Dendritic cell treated with granulocyte-macrophage colony-stimulating factor and Interleukin-4, amounts not matched to agents 40 ng/mL and 50 ng/mL, for 4 days (primary cell): ENCODE measurements around the gene BTBD3.

ENCODE experiments used
- H3K27ac Mint-ChIP-seq: one replicate; pipeline ENCODE4 v1.8.0; 2022; ENCODE audit warnings: mild to moderate bottlenecking, mixed read lengths
- H3K27me3 Mint-ChIP-seq: one replicate; pipeline ENCODE4 v1.8.0; 2022; ENCODE audit warnings: mild to moderate bottlenecking, mixed read lengths
- H3K36me3 Mint-ChIP-seq: one replicate; pipeline ENCODE4 v1.8.0; 2022; ENCODE audit warnings: low read depth, mixed read lengths
- H3K4me1 Mint-ChIP-seq: one replicate; pipeline ENCODE4 v1.8.0; 2022; ENCODE audit warnings: low read depth, mixed read lengths
- H3K4me3 Mint-ChIP-seq: one replicate; pipeline ENCODE4 v1.8.0; 2022; ENCODE audit warnings: mild to moderate bottlenecking, moderate library complexity, mixed read lengths
- H3K9me3 Mint-ChIP-seq: one replicate; pipeline ENCODE4 v1.8.0; 2022; ENCODE audit warnings: mixed read lengths
- intact Hi-C: fragments of 100-400 bp; cut with micrococcal nuclease; formaldehyde crosslinking; loops from one replicate; pipeline ENCODE4 v1.15.0; 2022

The BTBD3 gene

GRCh38 chr20:11965602-11966001 lies 47.9 kb downstream of the BTBD3 start:
- Mint-ChIP-seq H3K27me3 (no peaks in the 10 kb centered on the region), H3K27ac (no peak overlapping the region), H3K36me3 (no peaks in the 10 kb centered on the region)

GRCh38 chr20:11966186-11966585 lies 48.5 kb downstream of the BTBD3 start:
- Mint-ChIP-seq H3K4me3 (no peak overlapping the region), H3K27ac (no peak overlapping the region), H3K27me3 (no peaks in the 10 kb centered on the region), H3K36me3 (no peaks in the 10 kb centered on the region), H3K4me1 (no peaks in the 10 kb centered on the region), H3K9me3 (no peaks in the 10 kb centered on the region)
- intact Hi-C loops, result no loop called here

More at GRCh38 chr20:11965602-11966001, 47.9 kb downstream of the BTBD3 start:
- intact Hi-C loops, result no loop called here
- Mint-ChIP-seq H3K9me3 (no peaks in the 10 kb centered on the region), H3K4me3 (no peak overlapping the region), H3K4me1 (no peaks in the 10 kb centered on the region)

GRCh38 chr20:11970243-11970836 lies 52.6 kb downstream of the BTBD3 start:
- H3K4me1 Mint-ChIP-seq, result no peaks in the 10 kb centered on the region
- intact Hi-C loops, result no loop called here
- H3K27ac Mint-ChIP-seq, result no peak overlapping the region
- H3K36me3 Mint-ChIP-seq, result no peaks in the 10 kb centered on the region
- H3K27me3 Mint-ChIP-seq, result no peaks in the 10 kb centered on the region
- H3K4me3 Mint-ChIP-seq, result no peak overlapping the region
- H3K9me3 Mint-ChIP-seq, result no peaks in the 10 kb centered on the region

- intact Hi-C loops, result no loop called here
- no peaks in the 10 kb centered on the region for H3K9me3 Mint-ChIP-seq
- no peak overlapping the region for H3K4me3 Mint-ChIP-seq
- H3K27ac Mint-ChIP-seq, result no peak overlapping the region
- H3K27me3 Mint-ChIP-seq, result no peaks in the 10 kb centered on the region
- H3K4me1 Mint-ChIP-seq, result no peaks in the 10 kb centered on the region
- H3K36me3 Mint-ChIP-seq, result no peaks in the 10 kb centered on the region
Observed at GRCh38 chr20:11972478-11972877, 54.8 kb downstream of the BTBD3 start.
